ENCODE measurements around the gene ANKRD65.

DNA sequence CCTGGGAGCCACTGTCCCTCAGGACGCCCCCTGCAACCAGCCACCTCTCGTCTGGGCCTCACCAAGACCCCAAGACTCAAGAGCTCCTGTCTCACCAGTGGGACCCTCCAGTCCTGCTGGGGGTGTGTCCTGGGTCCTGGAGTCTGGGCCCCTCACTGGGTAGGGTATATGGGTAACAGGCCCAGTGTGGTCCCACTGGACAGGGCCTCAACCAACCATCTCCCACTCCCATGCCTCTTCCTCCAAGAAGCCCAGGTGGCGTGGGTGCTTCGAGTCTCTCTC lies 13.7 kb upstream of the ANKRD65 start:
- no peak for TF ChIP-seq POLR2A (IDR thresholded peaks at IDR 0.05)
- no peak for TF ChIP-seq CTCF (IDR thresholded peaks at IDR 0.05)

All from lower leg skin (tissue), 3 donors.